ENCODE results near the gene USP21. TPM values are rescaled to one million over a fixed set of nuclear protein-coding genes. Genes with fewer than 3 reads are reported as not detected.

The USP21 gene
- total RNA-seq, 1 donor from 2014 or later = 31.9 TPM

DNA sequence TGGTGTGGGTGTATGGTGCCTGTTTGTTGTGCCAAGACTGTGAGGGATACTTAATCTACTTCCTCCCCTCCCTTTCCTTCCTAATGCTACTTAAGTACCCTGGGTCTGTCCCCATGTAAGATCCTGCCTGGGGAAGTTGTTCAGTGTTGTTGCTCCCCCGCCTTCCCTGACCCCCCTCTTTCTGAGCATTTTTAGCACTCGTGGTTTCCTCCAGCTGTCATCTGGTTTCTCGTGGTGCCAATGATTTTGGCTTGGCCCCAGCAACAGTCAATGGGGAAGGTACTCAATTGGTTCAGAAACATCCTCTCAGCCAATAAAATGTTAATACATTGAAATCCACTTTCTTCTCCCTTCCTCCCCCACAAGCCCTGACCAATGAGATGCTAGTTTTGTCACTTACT, 26.0 kb downstream of the USP21 start:
- peak; percentile 51 to 86 for DNase-seq (ENCODE audit: low spot score in 2 of 2)
- Histone ChIP-seq H3K36me3 (no peaks in the 10 kb centered on the region), H3K27me3 (no peaks in the 10 kb centered on the region), H3K9me3 (no peaks in the 10 kb centered on the region), H3K4me1 (no peaks in the 10 kb centered on the region), H3K27ac (peak overlapping the region; percentile 27 to 63), H3K4me3 (no peak overlapping the region)
- intact Hi-C loops (cut with DNase I) = no loop called here
- TF ChIP-seq, protein P1, sequence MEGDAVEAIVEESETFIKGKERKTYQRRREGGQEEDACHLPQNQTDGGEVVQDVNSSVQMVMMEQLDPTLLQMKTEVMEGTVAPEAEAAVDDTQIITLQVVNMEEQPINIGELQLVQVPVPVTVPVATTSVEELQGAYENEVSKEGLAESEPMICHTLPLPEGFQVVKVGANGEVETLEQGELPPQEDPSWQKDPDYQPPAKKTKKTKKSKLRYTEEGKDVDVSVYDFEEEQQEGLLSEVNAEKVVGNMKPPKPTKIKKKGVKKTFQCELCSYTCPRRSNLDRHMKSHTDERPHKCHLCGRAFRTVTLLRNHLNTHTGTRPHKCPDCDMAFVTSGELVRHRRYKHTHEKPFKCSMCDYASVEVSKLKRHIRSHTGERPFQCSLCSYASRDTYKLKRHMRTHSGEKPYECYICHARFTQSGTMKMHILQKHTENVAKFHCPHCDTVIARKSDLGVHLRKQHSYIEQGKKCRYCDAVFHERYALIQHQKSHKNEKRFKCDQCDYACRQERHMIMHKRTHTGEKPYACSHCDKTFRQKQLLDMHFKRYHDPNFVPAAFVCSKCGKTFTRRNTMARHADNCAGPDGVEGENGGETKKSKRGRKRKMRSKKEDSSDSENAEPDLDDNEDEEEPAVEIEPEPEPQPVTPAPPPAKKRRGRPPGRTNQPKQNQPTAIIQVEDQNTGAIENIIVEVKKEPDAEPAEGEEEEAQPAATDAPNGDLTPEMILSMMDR (IDR thresholded peaks at IDR 0.05) = no peak

DNA sequence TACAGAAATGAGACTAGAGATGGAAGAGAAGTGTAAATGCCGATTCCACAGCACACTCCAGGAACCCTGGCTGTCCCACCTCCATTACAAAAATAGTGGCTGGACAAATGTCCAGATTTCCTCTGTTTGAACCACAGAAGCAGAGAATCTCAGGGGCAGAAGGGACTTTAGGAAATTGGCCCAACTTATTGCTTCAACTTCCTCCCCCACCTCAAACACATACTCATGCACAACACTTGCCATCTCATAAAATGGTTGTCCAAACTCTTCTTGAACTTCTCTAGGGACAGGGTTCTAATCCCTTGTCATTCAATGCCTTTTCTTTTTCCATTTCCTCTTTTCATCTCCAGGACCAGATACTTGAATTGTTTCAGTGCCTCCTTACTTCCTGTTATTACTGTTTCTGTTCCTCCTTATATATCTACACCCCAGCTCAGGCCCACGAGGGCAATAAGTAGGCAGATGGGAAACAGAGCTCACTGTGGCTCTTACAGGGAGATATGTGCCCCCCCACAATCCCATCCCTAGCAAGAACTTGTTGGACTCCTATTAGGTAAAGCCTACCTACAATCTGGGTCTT, 26.5 kb downstream of the USP21 start:
- DNase-seq (ENCODE audit: low spot score in 2 of 2) = no peak
- Histone ChIP-seq H3K36me3 (no peaks in the 10 kb centered on the region), H3K4me3 (no peak overlapping the region), H3K27me3 (no peaks in the 10 kb centered on the region), H3K9me3 (no peaks in the 10 kb centered on the region), H3K4me1 (no peaks in the 10 kb centered on the region), H3K27ac (peak overlapping the region; percentile 27 to 63)
- TF ChIP-seq, protein P1 (IDR thresholded peaks at IDR 0.05) = no peak
- intact Hi-C loops (cut with DNase I) = no loop called here

DNA sequence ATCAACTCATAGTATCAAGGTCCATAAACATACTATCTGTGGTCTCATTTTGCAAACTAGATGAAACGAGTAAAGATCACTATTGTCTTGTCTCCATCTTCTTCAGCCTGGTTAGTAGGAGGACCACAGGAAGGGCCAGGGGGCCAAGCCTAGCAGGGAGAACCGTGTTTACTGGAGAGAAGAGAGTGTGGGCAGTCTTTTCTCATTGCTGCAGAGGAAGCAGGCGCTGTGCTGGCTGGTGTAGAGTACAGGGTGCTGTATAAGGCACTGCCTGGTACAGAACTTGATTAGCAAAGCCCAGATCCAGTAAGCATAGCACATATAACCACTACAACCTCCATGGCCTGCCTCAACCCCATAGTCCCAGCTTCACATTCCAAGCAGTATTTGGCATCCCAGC, 28.0 kb downstream of the USP21 start:
- no peak for DNase-seq (ENCODE audit: low spot score in 2 of 2)
- intact Hi-C loops (cut with DNase I) = no loop called here
- Histone ChIP-seq H3K27me3 (no peaks in the 10 kb centered on the region), H3K4me3 (no peak overlapping the region), H3K36me3 (no peaks in the 10 kb centered on the region), H3K9me3 (no peaks in the 10 kb centered on the region), H3K27ac (no peak overlapping the region), H3K4me1 (no peaks in the 10 kb centered on the region)
- TF ChIP-seq, protein P1 (IDR thresholded peaks at IDR 0.05) = no peak

DNA sequence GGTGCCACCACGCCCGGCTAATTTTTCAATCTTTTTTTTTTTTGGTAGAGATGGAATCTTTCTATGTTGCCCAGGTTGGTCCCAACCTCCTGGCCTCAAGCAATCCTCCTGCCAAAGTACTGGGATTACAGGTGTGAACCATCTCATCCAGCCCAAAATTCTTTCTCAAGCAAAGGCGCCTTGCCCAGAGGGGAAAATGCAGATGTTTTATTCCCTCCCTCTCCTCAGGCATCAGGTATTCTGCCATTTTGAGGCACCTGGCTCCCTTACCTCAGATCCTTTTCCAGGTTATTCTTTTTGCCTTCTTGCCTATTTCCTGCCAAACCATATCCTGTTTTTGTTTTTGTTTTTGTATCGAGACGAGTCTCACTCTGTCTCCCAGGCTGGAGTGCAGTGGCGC, 29.1 kb downstream of the USP21 start:
- H3K9me3 ChIP-seq = no peaks in the 10 kb centered on the region
- intact Hi-C loops (cut with DNase I) = no loop called here
- no peaks in the 10 kb centered on the region for H3K36me3 ChIP-seq
- TF ChIP-seq, protein P1 (IDR thresholded peaks at IDR 0.05) = no peak
- DNase-seq (ENCODE audit: low spot score in 2 of 2) = no peak
- no peak overlapping the region for H3K27ac ChIP-seq
- no peaks in the 10 kb centered on the region for H3K27me3 ChIP-seq
- H3K4me3 ChIP-seq = no peak overlapping the region
- H3K4me1 ChIP-seq = no peaks in the 10 kb centered on the region

DNA sequence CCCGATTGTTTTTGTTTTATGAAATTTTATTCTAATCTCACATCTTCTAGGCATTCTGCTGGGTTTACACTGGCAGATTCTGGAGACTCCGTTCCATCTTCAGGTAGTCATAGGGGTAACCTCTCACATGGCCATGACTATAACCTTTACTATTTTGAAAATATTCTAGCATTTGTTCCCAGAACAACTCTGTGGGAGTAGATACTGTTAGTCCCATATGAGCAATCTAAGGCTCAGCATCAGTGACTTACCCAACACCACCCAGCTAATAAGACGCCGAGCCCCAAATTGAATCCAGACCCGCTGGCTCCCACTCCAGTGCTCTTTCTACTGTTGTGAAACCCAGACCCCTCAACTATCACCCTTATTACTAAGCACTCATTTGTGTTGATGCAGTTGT, 29.7 kb downstream of the USP21 start:
- TF ChIP-seq, protein P1 (IDR thresholded peaks at IDR 0.05) = no peak
- DNase-seq (ENCODE audit: low spot score in 2 of 2) = no peak
- Histone ChIP-seq H3K27me3 (no peaks in the 10 kb centered on the region), H3K4me1 (no peaks in the 10 kb centered on the region), H3K36me3 (no peaks in the 10 kb centered on the region), H3K27ac (no peak overlapping the region), H3K9me3 (no peaks in the 10 kb centered on the region), H3K4me3 (no peak overlapping the region)
- intact Hi-C loops (cut with DNase I) = no loop called here

All from ascending aorta (tissue), 2 donors.